Uterus (tissue), 2 donors: ENCODE measurements around the gene CYP4A11.
"Not testable (repeated sequence)": the region's sequence is repeated elsewhere in the genome, so short reads cannot be mapped to it uniquely, and the experiment has no call there.

Experiments used
- CTCF ChIP-seq, 4 experiments: fragments of 200-600 bp in 2 of 4; fragments of 450-650 bp in 2 of 4; sonication (generic) in 2 of 4; IDR thresholded peaks; one replicate each; pipeline ENCODE4 v1.5.1; 2016 to 2019; ENCODE audit warnings: antibody characterized with exemption in 4 of 4, mild to moderate bottlenecking in 2 of 4, moderate library complexity in 1 of 4
- POLR2A ChIP-seq, 2 donors: fragments of 450-650 bp; IDR thresholded peaks; one replicate each; pipeline ENCODE4 v1.6.1; 2016; ENCODE audit warnings: antibody characterized with exemption in 2 of 2, mild to moderate bottlenecking in 1 of 2, moderate library complexity in 1 of 2

- not testable (repeated sequence) for TF ChIP-seq CTCF, POLR2A (IDR thresholded peaks at IDR 0.05)
Observed at GRCh38 chr1:46932020-46932419, 9.3 kb downstream of the CYP4A11 start.
